HG02870 (cell line): ENCODE data around the gene PUM2.

Experiments
- ATAC-seq: cut with Tn5 transposase; IDR thresholded peaks from one replicate; pipeline ENCODE4 v1.9.1; 2021; ENCODE audit warnings: mild to moderate bottlenecking, moderate library complexity; ENCODE audit not compliant: unreplicated experiment

PUM2 gene

DNA sequence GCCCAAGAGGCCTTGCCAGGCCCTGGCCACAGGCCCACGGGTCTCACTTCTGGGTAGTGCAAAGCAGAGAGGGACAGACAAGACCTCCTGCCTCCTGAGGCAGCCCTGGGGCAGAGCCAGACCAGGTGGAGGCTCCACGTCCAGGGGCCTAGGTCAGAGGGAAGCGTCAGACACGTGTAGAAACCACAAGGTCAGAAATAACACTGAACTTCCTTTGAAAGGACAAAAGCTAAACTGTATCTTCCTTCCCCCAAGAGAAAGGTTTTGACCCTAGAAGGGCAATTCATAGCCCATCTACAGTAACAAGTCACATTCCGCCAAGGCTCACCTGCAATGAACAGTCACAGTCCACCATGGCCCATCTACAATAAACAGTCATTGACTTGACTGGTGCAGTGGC lies 143.6 kb downstream of the PUM2 start:
- ATAC-seq = peak; percentile 57

- ATAC-seq = no peak
Observed at GRCh38 chr2:20205915-20206524, 144.6 kb downstream of the PUM2 start.

GRCh38 chr2:20205069-20205468 lies 145.6 kb downstream of the PUM2 start:
- ATAC-seq = no peak

DNA sequence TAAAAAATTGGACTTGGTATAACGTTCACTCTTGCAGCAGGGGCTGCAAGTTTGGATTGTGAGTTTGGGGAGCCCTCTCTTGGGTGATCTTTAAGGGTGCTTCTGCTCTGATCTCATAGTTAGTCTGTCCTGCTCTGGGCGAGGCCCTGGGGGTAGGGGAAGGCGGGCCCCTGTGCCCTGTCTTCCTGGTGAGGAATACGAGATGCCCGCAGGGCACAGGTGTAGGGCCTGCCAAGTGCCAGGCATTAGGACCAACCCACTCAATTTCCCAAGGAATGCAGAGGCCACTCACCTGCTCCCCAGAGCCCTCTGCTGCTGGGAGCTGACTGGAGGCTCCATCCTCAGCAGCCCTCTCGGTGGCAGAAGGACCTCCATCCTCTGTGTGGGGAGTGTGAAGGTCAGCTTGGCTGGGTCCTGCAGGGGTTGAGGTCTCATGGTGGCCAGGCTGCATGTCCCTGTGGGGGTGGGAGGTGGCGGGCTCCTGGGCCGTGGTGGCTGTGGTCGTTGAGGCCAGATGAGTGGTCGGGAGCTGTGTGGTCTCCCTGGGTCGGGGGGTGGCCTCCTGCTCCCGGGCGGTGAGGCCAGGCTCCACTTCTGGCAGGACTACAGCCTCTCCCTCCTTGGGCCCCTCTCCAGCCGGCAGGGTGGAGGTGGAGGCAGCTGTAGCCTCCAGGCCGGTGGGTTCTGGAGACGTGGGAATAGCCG lies 147.0 kb downstream of the PUM2 start:
- ATAC-seq = no peak

GRCh38 chr2:20203072-20203471 lies 147.6 kb downstream of the PUM2 start:
- ATAC-seq = no peak

DNA sequence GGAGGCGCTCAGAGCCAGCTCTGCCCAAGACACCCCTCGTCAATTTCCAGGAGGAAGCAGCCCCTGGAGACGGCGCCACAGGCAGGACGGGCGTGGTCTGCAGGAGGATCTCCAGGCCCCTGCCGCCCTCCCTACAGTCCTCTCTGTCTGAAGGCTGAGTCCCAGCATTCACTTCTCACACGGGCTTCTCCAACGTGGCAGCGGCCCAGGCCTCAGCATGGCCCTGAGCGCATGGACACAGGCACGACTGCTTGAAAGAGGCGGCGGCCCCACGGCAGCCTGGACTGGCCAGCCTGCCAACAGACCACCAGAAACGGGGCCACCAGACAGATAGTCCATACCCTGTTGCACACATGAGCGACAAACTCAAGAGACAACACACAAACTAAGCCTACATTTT lies 149.0 kb downstream of the PUM2 start:
- ATAC-seq = no peak

DNA sequence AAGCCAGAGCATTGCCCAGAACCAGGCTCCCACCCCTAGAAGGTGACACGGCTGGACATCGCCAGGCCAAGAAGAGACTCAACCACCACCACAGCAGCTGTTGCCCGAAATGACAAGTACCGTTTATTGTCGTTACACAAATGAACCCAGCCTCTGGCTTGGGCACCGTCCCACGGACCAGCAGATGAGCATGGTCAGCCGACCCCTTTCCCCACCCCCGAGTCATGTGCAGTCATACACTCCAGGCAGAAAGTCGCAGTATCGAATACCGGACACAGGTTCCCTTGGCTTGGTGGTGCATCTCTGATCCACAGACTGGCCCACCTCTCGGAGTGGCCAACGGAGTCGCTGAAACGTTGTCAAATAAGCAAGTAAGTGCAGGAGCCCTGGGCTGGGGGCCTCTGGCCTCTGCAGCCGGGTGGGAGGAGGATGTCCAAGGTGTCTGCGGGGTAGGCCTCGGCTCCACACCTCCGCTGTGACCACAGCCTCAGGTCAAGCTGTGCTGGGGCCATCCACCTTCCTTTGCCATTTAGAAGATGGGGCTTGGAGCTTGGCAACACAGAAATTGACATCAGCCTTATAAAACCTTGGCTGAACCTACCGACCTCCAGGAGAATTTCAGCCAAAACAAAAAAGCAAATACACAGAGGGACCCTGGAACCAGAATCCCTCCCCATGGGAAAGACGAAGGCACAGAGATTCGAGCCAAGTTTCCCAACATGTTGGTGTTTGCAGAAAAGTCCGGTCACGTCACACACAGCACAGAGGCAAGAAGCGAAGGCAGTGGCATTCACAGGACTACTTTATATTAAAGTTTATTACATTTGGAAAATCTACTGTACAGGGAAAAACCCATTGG lies 149.7 kb downstream of the PUM2 start:
- no peak for ATAC-seq

GRCh38 chr2:20199633-20200270 lies 150.9 kb downstream of the PUM2 start:
- no peak for ATAC-seq

DNA sequence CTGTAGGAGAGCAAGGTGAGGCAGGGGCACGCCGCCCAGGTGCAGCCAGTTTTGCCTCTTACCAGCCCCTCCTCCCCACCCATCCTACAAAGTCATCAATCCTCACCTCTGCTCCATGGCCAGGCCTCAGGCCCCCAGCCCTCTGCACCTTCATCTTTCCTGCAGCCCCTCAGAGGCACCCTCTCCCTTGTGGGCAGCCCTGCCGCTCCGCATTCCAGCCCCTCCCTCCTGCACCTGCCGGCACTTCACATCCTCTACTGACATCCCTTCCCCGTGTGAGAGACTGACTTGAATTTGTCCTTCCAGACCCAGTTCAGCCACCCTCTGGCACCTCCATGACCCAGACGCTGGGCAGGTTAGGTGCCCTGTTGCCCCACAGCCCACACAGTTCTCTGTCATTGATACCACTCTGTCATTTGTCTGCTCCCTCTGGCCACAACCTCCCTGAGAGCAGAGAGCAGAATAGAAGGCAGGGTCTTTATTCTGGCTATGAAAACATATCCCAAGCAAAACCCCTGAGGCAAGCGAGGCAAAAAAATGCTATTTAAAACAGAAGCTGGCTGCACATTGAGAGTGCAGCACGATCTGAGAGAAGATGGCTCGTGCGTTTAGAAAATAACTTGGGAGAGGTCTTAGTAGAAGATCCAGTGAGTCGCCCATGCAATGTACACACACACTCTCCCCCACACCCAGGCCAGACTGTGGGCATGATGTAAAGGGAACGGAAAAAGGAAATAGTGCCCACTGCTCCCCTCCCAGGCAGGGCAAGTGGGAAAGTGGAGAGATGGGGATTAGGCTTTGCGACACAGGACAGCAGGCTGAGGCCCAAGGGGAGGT lies 151.6 kb downstream of the PUM2 start:
- ATAC-seq = no peak
